OCI-LY1 (cell line): ENCODE results near the gene SNPH.

Experiments
- H2AFZ ChIP-seq: fragments of 200-600 bp; sonication (generic), shearing (Covaris generic); 2 replicates; pipeline ENCODE4 v1.6.0; 2014; ENCODE audit warnings: antibody characterized with exemption, mild to moderate bottlenecking, low read length
- H3F3A ChIP-seq: fragments of 200-600 bp; sonication (generic), shearing (Covaris generic); 2 replicates; pipeline ENCODE4 v1.6.0; 2014; ENCODE audit warnings: mild to moderate bottlenecking, antibody characterized with exemption, low read length, moderate library complexity; ENCODE audit not compliant: insufficient read depth
- H3K27ac ChIP-seq: fragments of 200-600 bp; sonication (generic); 2 replicates; pipeline ENCODE4 v1.5.1; 2014; ENCODE audit warnings: low read length, mixed run types, mild to moderate bottlenecking, low read depth; ENCODE audit not compliant: poor library complexity, severe bottlenecking
- H3K27me3 ChIP-seq: fragments of 200-600 bp; sonication (generic); 2 replicates; pipeline ENCODE4 v1.6.0; 2014; ENCODE audit warnings: antibody characterized with exemption, mild to moderate bottlenecking, low read length, moderate library complexity; ENCODE audit not compliant: insufficient read depth
- H3K36me3 ChIP-seq: fragments of 200-600 bp; sonication (generic); 2 replicates; pipeline ENCODE4 v1.6.1; 2014; ENCODE audit warnings: mild to moderate bottlenecking, antibody characterized with exemption, low read length, moderate library complexity, mixed read lengths; ENCODE audit not compliant: insufficient read depth
- H3K4me1 ChIP-seq: fragments of 200-600 bp; sonication (generic); 2 replicates; pipeline ENCODE4 v1.5.1; 2014; ENCODE audit warnings: mild to moderate bottlenecking, low read length, moderate library complexity; ENCODE audit not compliant: insufficient read depth, severe bottlenecking
- H3K4me2 ChIP-seq: fragments of 200-600 bp; sonication (generic), shearing (Covaris generic); 2 replicates; pipeline ENCODE4 v1.6.1; 2014; ENCODE audit warnings: low read length
- H3K4me3 ChIP-seq: fragments of 200-600 bp; sonication (generic); 2 replicates; pipeline ENCODE4 v1.5.1; 2014; ENCODE audit warnings: low read length, low read depth, mild to moderate bottlenecking, mixed read lengths; ENCODE audit not compliant: poor library complexity, severe bottlenecking
- H3K79me2 ChIP-seq: fragments of 200-600 bp; shearing (Covaris generic); 2 replicates; pipeline ENCODE4 v1.6.1; 2016; ENCODE audit warnings: mixed run types, low read length, mixed read lengths; ENCODE audit not compliant: insufficient read depth
- H3K9ac ChIP-seq: fragments of 200-600 bp; sonication (generic), shearing (Covaris generic); 2 replicates; pipeline ENCODE4 v1.6.1; 2014; ENCODE audit warnings: mild to moderate bottlenecking, low read length, mixed read lengths
- H3K9me2 ChIP-seq: fragments of 200-600 bp; sonication (generic), shearing (Covaris generic); 2 replicates; pipeline ENCODE4 v1.6.1; 2014; ENCODE audit warnings: low read depth, mild to moderate bottlenecking, low read length, mixed read lengths
- H3K9me3 ChIP-seq: fragments of 200-600 bp; shearing (Covaris generic); 2 replicates; pipeline ENCODE4 v1.6.1; 2014; ENCODE audit warnings: low read length, mixed read lengths
- H4K20me1 ChIP-seq: fragments of 200-600 bp; sonication (generic), shearing (Covaris generic); 2 replicates; pipeline ENCODE4 v1.6.0; 2016; ENCODE audit warnings: mild to moderate bottlenecking, low read length; ENCODE audit not compliant: insufficient read depth
- EZH2 ChIP-seq: fragments of 200-600 bp; sonication (generic), shearing (Covaris generic); IDR thresholded peaks from 2 replicates; pipeline ENCODE4 v1.8.0; 2017; ENCODE audit warnings: borderline replicate concordance, mixed run types, mild to moderate bottlenecking, antibody characterized with exemption, low read length, moderate library complexity, mixed read lengths
- TF ChIP-seq, protein P1 (sequence below): fragments of 200-600 bp; sonication (generic), shearing (Covaris generic); IDR thresholded peaks from 2 replicates; pipeline ENCODE4 v1.5.1; 2017; ENCODE audit warnings: mild to moderate bottlenecking, antibody characterized with exemption, low read length, moderate library complexity, mixed read lengths

SNPH gene

DNA sequence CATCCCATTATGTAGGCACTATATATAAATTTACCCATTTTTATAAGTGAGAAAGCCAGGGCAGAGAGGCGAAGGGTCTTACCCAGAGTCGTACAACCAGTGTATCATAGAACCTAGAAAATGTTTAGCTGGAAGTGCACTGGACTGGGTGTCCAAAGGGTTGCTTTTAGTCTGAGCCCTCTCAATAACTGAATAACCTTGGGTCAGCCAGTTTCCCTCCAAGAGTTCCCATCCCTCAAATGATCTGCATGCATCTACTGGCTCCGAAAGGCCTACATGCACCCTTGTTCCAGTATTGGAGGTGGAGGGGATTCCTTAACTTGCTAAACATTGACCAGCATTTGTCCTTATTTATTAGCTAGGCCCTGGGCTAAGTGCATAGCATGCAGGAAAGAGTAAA lies 3.8 kb downstream of the SNPH start:
- H3K79me2 ChIP-seq: no peaks in the 10 kb centered on the region
- no peaks in the 10 kb centered on the region for H3K9me2 ChIP-seq
- H3K9me3 ChIP-seq: no peaks in the 10 kb centered on the region
- 0 out of 2 replicates have a peak, but pooled peaks cover 6% of the 10 kb centered on the region for H3K27me3 ChIP-seq
- TF ChIP-seq, protein P1, sequence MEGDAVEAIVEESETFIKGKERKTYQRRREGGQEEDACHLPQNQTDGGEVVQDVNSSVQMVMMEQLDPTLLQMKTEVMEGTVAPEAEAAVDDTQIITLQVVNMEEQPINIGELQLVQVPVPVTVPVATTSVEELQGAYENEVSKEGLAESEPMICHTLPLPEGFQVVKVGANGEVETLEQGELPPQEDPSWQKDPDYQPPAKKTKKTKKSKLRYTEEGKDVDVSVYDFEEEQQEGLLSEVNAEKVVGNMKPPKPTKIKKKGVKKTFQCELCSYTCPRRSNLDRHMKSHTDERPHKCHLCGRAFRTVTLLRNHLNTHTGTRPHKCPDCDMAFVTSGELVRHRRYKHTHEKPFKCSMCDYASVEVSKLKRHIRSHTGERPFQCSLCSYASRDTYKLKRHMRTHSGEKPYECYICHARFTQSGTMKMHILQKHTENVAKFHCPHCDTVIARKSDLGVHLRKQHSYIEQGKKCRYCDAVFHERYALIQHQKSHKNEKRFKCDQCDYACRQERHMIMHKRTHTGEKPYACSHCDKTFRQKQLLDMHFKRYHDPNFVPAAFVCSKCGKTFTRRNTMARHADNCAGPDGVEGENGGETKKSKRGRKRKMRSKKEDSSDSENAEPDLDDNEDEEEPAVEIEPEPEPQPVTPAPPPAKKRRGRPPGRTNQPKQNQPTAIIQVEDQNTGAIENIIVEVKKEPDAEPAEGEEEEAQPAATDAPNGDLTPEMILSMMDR: no peak
- TF ChIP-seq EZH2: no peak
- H3K36me3 ChIP-seq: no peaks in the 10 kb centered on the region
- H2AFZ ChIP-seq: no peak overlapping the region
- no peak overlapping the region for H3K9ac ChIP-seq
- no peaks in the 10 kb centered on the region for H3K4me1 ChIP-seq
- no peaks in the 10 kb centered on the region for H3F3A ChIP-seq
- H3K27ac ChIP-seq: no peak overlapping the region
- H3K4me3 ChIP-seq: no peak overlapping the region
- H4K20me1 ChIP-seq: no peaks in the 10 kb centered on the region
- no peak overlapping the region for H3K4me2 ChIP-seq

DNA sequence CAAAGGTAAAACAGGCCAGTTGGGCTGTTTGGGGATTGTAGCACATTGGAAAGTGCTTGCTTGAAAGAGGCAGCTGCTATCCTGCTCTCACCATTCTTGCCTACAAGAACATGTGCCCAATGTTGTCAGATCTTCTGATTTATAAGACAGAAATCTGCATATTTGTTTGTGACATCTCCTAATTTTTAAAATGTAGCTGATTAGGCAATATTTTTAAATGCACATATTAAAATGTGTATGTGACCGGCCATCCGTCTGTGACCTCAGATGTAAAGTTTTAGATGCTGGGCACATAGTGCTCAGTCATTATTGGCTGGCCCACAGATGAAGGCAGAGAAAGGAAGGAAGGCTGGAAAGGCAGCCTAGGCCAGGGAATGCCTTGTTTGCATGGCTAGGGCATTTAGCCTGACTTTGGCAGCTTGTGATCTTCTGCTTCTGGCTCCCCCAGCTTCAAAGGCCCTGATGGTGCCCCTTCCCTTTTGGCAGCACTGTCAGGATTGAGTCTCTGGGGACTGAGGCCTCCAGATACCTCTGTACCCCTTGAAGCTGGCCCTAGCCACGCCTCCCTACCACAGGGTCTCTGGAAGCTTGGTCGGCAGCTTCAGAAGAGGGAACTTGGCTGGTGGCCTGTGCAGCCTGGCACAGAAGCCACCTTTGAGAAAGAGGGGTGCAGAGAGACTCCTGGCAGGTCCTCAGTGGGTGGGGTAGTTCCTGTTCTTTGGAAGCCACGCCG lies 6.4 kb downstream of the SNPH start:
- Histone ChIP-seq H3K27me3 (no peaks in the 10 kb centered on the region), H2AFZ (no peak overlapping the region), H3K36me3 (no peaks in the 10 kb centered on the region), H3K4me3 (no peak overlapping the region), H3K9me3 (no peaks in the 10 kb centered on the region), H3K9ac (no peak overlapping the region), H3K4me2 (no peak overlapping the region), H3K79me2 (no peaks in the 10 kb centered on the region), H3K4me1 (no peaks in the 10 kb centered on the region), H4K20me1 (no peaks in the 10 kb centered on the region), H3F3A (no peaks in the 10 kb centered on the region), H3K27ac (no peak overlapping the region), H3K9me2 (no peaks in the 10 kb centered on the region)
- no peak for TF ChIP-seq EZH2
- TF ChIP-seq, protein P1: no peak

DNA sequence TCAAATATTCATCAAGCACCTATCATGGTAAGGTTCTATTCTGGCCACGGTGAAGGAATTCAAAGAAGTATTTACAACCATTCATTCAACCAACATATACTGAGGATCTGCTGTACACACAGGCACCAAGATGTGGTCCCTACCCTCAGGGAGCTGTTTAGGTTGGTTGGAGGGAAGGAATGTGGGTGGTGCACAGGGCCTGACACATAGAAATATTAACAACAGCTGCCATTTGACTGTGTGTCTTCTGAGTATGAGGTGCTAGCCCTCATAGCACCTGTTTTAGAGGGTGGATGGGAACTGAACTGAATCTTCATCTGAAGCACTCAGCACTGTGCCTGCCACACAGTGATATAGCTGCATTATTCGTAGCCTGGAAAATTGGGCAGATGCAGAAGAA lies 7.3 kb downstream of the SNPH start:
- no peaks in the 10 kb centered on the region for H3K36me3 ChIP-seq
- H3K9me3 ChIP-seq: no peaks in the 10 kb centered on the region
- H3K27ac ChIP-seq: no peak overlapping the region

More for the DNA sequence above, 7.3 kb downstream of the SNPH start:
- no peak for TF ChIP-seq EZH2
- H3K27me3 ChIP-seq: no peaks in the 10 kb centered on the region
- no peaks in the 10 kb centered on the region for H3K9me2 ChIP-seq
- no peak overlapping the region for H2AFZ ChIP-seq
- no peak overlapping the region for H3K4me3 ChIP-seq
- H4K20me1 ChIP-seq: no peaks in the 10 kb centered on the region
- no peaks in the 10 kb centered on the region for H3K79me2 ChIP-seq
- no peaks in the 10 kb centered on the region for H3F3A ChIP-seq
- no peaks in the 10 kb centered on the region for H3K4me1 ChIP-seq
- no peak overlapping the region for H3K4me2 ChIP-seq
- H3K9ac ChIP-seq: no peak overlapping the region
